Putamen (tissue), 1 donor: ENCODE results near the gene CRAT.
"Not testable (repeated sequence)": the region's sequence is repeated elsewhere in the genome, so short reads cannot be mapped to it uniquely, and the experiment has no call there.

Experiments
- DNase-seq: peaks from one replicate; pipeline ENCODE4 v3.0.0-alpha.2; 2016; ENCODE audit warnings: low spot score

Gene CRAT

GRCh38 chr9:129138476-129139232, 28.1 kb upstream of the CRAT start:
- DNase-seq = no peak

- DNase-seq = no peak
Measured at GRCh38 chr9:129138144-129138462, 27.5 kb upstream of the CRAT start.

- no peak for DNase-seq
Measured at GRCh38 chr9:129137292-129138143, 26.9 kb upstream of the CRAT start.

- DNase-seq = no peak
Measured at GRCh38 chr9:129136446-129137035, 25.9 kb upstream of the CRAT start.

- DNase-seq = no peak
Measured at GRCh38 chr9:129135476-129135875, 24.9 kb upstream of the CRAT start.

GRCh38 chr9:129133082-129133481, 22.5 kb upstream of the CRAT start:
- no peak for DNase-seq

GRCh38 chr9:129131300-129132145, 20.9 kb upstream of the CRAT start:
- DNase-seq = no peak

- no peak for DNase-seq
Measured at GRCh38 chr9:129130791-129131190, 20.2 kb upstream of the CRAT start.

GRCh38 chr9:129130271-129130670, 19.7 kb upstream of the CRAT start:
- DNase-seq = not testable (repeated sequence)

- no peak for DNase-seq
Measured at GRCh38 chr9:129128689-129129088, 18.1 kb upstream of the CRAT start.

GRCh38 chr9:129126749-129127618, 16.4 kb upstream of the CRAT start:
- DNase-seq = no peak

GRCh38 chr9:129125478-129125877, 14.9 kb upstream of the CRAT start:
- DNase-seq = no peak

- no peak for DNase-seq
Measured at GRCh38 chr9:129124506-129125069, 14.0 kb upstream of the CRAT start.

GRCh38 chr9:129122976-129123375, 12.4 kb upstream of the CRAT start:
- DNase-seq = not testable (repeated sequence)

- DNase-seq = no peak
Measured at GRCh38 chr9:129122133-129122532, 11.5 kb upstream of the CRAT start.

- peak; percentile 65 for DNase-seq
Measured at GRCh38 chr9:129121483-129121882, 10.9 kb upstream of the CRAT start.

GRCh38 chr9:129118799-129119198, 8.2 kb upstream of the CRAT start:
- no peak for DNase-seq

- no peak for DNase-seq
Measured at GRCh38 chr9:129113645-129114304, 3.2 kb upstream of the CRAT start.

GRCh38 chr9:129112526-129112925, 1.9 kb upstream of the CRAT start:
- not testable (repeated sequence) for DNase-seq

GRCh38 chr9:129111528-129112151, 1.0 kb upstream of the CRAT start:
- DNase-seq = no peak
